ENCODE measurements around the gene DMAP1.

Gene DMAP1

GRCh38 chr1:44256762-44257554 lies 43.7 kb downstream of the DMAP1 start:
- no peak for DNase-seq

- no peak for DNase-seq
These were observed 45.8 kb downstream of the DMAP1 start for GRCh38 chr1:44259090-44259489.

DNA sequence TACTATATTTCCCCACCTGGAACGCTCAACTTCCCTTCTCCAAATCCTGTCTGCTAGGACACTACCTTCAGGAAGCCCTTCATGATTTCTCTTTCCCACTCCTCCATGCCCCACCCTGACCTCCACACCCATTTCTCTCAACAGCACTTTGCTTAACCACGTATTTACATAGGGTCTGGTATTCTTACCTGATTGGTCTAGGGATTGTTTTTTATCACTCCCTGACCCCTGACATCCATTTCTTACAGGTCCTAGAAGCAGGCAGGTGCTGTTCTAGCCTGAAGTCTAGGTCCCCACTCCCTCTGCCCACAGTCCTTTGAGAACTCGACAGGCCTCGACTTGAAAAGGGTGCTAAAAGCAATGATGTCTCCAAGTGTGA lies 47.5 kb downstream of the DMAP1 start:
- DNase-seq: no peak

- no peak for DNase-seq
These were observed 48.0 kb downstream of the DMAP1 start for GRCh38 chr1:44261171-44261817.

- no peak for DNase-seq
These were observed 48.7 kb downstream of the DMAP1 start for GRCh38 chr1:44261962-44262361.

GRCh38 chr1:44262414-44262813 lies 49.1 kb downstream of the DMAP1 start:
- DNase-seq: no peak

DNA sequence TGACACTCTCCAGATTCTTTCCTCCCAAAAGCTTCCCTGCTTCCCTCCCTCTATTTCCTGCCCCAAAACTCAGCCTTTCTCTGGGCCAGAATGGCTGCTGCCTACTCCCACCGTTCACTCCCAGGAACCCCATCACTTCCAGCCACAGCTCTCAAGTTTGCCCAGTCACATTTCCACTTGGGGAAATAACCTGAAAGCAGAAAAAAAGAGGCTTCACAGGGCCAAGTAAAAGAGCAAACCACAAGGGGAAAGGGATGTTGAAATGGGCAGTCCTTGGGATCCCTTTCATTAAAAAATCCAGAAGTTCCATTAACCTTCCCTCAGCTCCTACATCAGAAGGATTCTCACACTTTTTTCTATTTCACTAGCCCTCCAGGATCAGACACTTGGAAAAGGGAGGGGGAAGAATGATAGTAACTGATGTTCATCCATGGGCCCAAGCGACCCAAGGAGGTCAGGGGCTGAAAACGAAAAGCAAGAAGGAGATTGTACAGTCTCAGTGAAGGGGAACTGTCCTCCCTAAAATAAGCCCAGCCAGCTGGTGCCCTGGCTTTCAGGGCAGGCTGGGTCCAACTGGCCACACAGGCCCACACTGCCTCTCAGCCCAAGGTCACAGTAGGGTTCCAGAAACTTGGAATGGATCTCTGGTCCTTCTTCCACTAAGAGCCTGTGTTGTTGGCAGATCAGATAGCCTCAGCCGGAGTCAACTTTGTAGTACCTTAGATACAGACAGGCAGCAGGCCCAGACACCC lies 49.7 kb downstream of the DMAP1 start:
- DNase-seq: no peak

DNA sequence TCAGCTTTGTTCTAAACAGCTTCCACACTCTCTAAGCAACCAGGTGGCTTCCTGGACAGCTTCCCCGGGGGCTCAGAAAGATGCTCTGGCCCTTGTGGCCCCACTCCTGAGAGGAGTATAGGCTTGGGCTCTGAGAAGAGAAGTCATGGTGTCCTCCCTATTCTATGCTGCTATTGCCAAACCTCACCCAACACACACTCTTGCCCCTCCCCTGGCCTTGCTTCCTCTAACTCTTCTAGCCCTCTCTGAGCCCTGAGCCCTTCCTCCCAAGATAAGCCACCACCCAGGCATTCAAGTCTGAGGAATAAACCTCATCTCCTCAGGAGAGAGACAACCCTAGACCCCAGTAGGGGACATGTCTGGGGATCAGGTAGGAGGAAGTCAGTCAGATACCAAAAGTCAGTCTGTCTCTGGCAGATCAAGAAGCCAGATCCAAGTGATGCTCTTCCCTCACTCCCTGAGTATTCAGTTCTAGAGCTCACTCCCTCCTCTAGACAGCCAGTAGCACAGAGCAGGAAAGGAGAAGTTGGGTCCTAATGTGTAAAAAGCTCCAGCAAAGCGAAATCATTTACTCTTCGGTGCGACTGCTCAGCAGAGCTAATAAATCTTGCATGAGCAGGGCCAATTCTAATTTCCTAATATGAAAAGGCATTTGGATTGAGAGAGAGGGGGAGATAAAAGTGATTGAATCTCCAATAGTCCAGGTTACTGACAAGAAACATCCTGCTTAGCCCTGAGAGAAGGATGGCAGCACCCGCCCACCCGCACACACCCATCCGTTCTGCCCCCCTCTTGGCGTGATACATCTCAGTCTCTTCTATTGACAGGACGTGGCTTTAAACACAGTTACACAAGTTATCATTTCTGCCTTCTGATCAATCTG lies 50.5 kb downstream of the DMAP1 start:
- DNase-seq: no peak

DNA sequence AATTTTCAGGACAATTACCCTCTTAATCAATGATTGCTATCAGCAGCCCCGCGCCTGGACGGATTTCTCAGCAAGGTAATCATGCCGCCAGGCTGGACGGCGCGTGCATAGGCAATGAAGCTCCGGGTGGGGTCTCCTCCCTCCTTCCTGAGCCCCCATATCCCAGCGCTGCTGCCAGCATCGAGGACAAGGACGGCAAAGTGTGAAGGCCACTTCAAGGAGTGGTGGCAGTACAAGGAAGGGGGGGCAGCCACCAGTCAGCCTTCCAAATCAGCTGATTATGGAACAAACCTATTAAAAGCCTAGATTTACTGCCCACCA lies 51.1 kb downstream of the DMAP1 start:
- DNase-seq: no peak

- no peak for DNase-seq
These were observed 52.5 kb downstream of the DMAP1 start for GRCh38 chr1:44265656-44266358.

- no peak for DNase-seq
These were observed 53.4 kb downstream of the DMAP1 start for GRCh38 chr1:44266400-44267344.

- DNase-seq: no peak
These were observed 54.2 kb downstream of the DMAP1 start for GRCh38 chr1:44267438-44267837.

DNA sequence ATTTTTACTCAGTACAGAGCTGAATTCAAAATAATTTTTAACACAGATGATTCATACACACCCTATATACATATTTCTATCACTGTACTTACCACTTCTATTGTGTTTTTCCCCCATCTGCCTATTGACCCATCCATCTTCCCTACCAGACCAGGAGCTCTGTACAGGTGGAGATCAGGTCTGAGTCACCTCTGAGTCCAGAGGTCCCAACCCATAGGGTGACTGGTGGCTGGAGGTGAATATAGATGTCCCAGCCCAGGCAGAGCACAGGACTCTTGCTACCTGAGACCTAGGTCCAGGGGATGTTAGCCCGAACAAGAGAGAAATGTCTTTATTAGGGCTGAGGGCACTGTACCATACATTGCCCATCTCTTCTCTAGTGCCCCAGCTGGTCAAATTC lies 54.8 kb downstream of the DMAP1 start:
- no peak for DNase-seq

All from activated naive CD4-positive, alpha-beta T cell treated with Interleukin-2 at 50 U/mL for 16 hours (primary cell).